GM23338 (cell line): ENCODE measurements around the gene SF3B1. TPM values are rescaled to one million over a fixed set of nuclear protein-coding genes. Genes with fewer than 3 reads are reported as not detected.

Experiments
- ATAC-seq: fragments of 200-7000 bp; cut with Tn5 transposase; 3 replicates; pipeline ENCODE4 v1.9.1; 2020
- DNase-seq: peaks from one replicate; pipeline ENCODE4 v3.0.0-alpha.2; 2015; ENCODE audit warnings: low spot score
- H2AFZ ChIP-seq: fragments of 200-600 bp; sonication (generic); 2 replicates; pipeline ENCODE4 v1.8.0; 2016; ENCODE audit warnings: antibody characterized with exemption, mild to moderate bottlenecking, moderate library complexity
- H3F3A ChIP-seq: fragments of 200-600 bp; sonication (generic); replicated peaks from 2 replicates; pipeline ENCODE4 v1.8.0; 2017; ENCODE audit warnings: antibody characterized with exemption, mixed run types, low read depth
- H3K27ac ChIP-seq: fragments of 200-600 bp; sonication (generic); 2 replicates; pipeline ENCODE4 v1.6.1; 2016; ENCODE audit warnings: low read depth
- H3K27me3 ChIP-seq: fragments of 200-600 bp; sonication (generic); 2 replicates; pipeline ENCODE4 v1.8.0; 2016; ENCODE audit warnings: mild to moderate bottlenecking, mixed run types, moderate library complexity; ENCODE audit not compliant: insufficient read depth
- H3K36me3 ChIP-seq: fragments of 200-600 bp; sonication (generic); 2 replicates; pipeline ENCODE4 v1.8.0; 2016; ENCODE audit warnings: mild to moderate bottlenecking; ENCODE audit not compliant: insufficient read depth
- H3K4me1 ChIP-seq: fragments of 200-600 bp; sonication (generic); 2 replicates; pipeline ENCODE4 v1.8.0; 2016; ENCODE audit warnings: mild to moderate bottlenecking, moderate library complexity; ENCODE audit not compliant: insufficient read depth
- H3K4me2 ChIP-seq: fragments of 200-600 bp; sonication (generic); 2 replicates; pipeline ENCODE4 v1.7.1; 2017; ENCODE audit warnings: mixed run types
- H3K4me3 ChIP-seq: fragments of 200-600 bp; sonication (generic); 2 replicates; pipeline ENCODE4 v1.6.1; 2016; ENCODE audit warnings: mixed run types
- H3K79me2 ChIP-seq: fragments of 200-600 bp; sonication (generic); replicated peaks from 2 replicates; pipeline ENCODE4 v1.8.0; 2017; ENCODE audit warnings: mild to moderate bottlenecking; ENCODE audit not compliant: insufficient read depth
- H3K9me2 ChIP-seq: fragments of 200-600 bp; sonication (generic); 2 replicates; pipeline ENCODE4 v1.8.0; 2017; ENCODE audit not compliant: insufficient read depth
- H4K20me1 ChIP-seq: fragments of 200-600 bp; sonication (generic); replicated peaks from 2 replicates; pipeline ENCODE4 v1.8.0; 2017; ENCODE audit warnings: mild to moderate bottlenecking; ENCODE audit not compliant: insufficient read depth
- H3K27ac Mint-ChIP-seq: 2 replicates; pipeline ENCODE4 v1.8.0; 2020; ENCODE audit warnings: inconsistent platforms, mild to moderate bottlenecking, moderate library complexity, mixed read lengths
- H3K27me3 Mint-ChIP-seq: 3 replicates; pipeline ENCODE4 v1.8.0; 2022; ENCODE audit warnings: low read depth, mild to moderate bottlenecking, moderate library complexity, mixed read lengths, inconsistent platforms; ENCODE audit not compliant: insufficient read depth, poor library complexity
- H3K36me3 Mint-ChIP-seq: 3 replicates; pipeline ENCODE4 v1.8.0; 2021; ENCODE audit warnings: low read depth, mild to moderate bottlenecking, inconsistent platforms, moderate library complexity, mixed read lengths
- H3K4me1 Mint-ChIP-seq: 3 replicates; pipeline ENCODE4 v1.8.0; 2020; ENCODE audit warnings: mild to moderate bottlenecking, inconsistent platforms, mixed read lengths
- H3K4me3 Mint-ChIP-seq: 3 replicates; pipeline ENCODE4 v1.8.0; 2021; ENCODE audit warnings: moderate library complexity, mild to moderate bottlenecking, inconsistent platforms, mixed read lengths
- H3K9me3 Mint-ChIP-seq: 3 replicates; pipeline ENCODE4 v1.8.0; 2020; ENCODE audit warnings: moderate library complexity, mild to moderate bottlenecking, inconsistent platforms, mixed read lengths
- EZH2 ChIP-seq: fragments of 200-600 bp; sonication (generic); IDR thresholded peaks from one replicate; pipeline ENCODE4 v1.8.0; 2017; ENCODE audit warnings: antibody characterized with exemption, mild to moderate bottlenecking, low read depth; ENCODE audit not compliant: unreplicated experiment
- NANOG ChIP-seq: IDR thresholded peaks from 2 replicates; pipeline ENCODE4 v1.6.1; 2016; ENCODE audit warnings: antibody characterized with exemption, borderline replicate concordance
- REST ChIP-seq: IDR thresholded peaks from one replicate; pipeline ENCODE4 v1.6.1; 2018; ENCODE audit warnings: antibody characterized with exemption; ENCODE audit not compliant: unreplicated experiment
- ZNF331 ChIP-seq: fragments of 250-450 bp; sonication (Bioruptor Pico); IDR thresholded peaks from 2 replicates; pipeline ENCODE4 v1.5.0; 2020; ENCODE audit warnings: low read depth, mild to moderate bottlenecking, moderate library complexity
- ZNF462 ChIP-seq: fragments of 250-450 bp; sonication (Bioruptor Pico); IDR thresholded peaks from 2 replicates; pipeline ENCODE4 v1.5.0; 2020; ENCODE audit warnings: mild to moderate bottlenecking, moderate library complexity
- polyA plus RNA-seq: library from polyadenylated mRNA; unstranded; fragments of >200 nt; fragmentation: Nextera tagmentation; extraction: Ambion mirVana; gene quantifications from 2 replicates; pipeline ENCODE4 v1.2.1, GENCODE V29; 2016
- total RNA-seq: library from RNA; depleted of rRNA; stranded (reverse); fragments of >200 nt; shearing (Covaris generic); gene quantifications from 2 replicates; pipeline ENCODE4 v1.2.3, GENCODE V29; 2014

The SF3B1 gene
- total and polyA plus RNA-seq, 2 experiments from 2014 or later = 238 to 340 TPM

- H3K9me3 Mint-ChIP-seq = peaks cover 3% of the 10 kb centered on the region; the same call in 1 of the 3 replicates
- H3K27me3 ChIP-seq = no peaks in the 10 kb centered on the region
- H3K27ac ChIP-seq = no peak overlapping the region; the same call in 1 of the 2 replicates
- TF ChIP-seq EZH2 = no peak
- TF ChIP-seq REST = no peak
- no peak for TF ChIP-seq NANOG
- TF ChIP-seq ZNF462 (CRISPR knock-in tag) = no peak
- TF ChIP-seq ZNF331 = no peak
- no peaks in the 10 kb centered on the region for H3K4me1 Mint-ChIP-seq
- H3K9me2 ChIP-seq = no peaks in the 10 kb centered on the region
- H3K36me3 ChIP-seq = peaks cover 16% of the 10 kb centered on the region
- no peaks in the 10 kb centered on the region for H4K20me1 ChIP-seq
- H3K4me2 ChIP-seq = no peak overlapping the region
- H3K4me3 ChIP-seq = no peak overlapping the region
- H3K79me2 ChIP-seq = no peaks in the 10 kb centered on the region
- H3K36me3 Mint-ChIP-seq = peaks cover 43% of the 10 kb centered on the region
- no peaks in the 10 kb centered on the region for H3K27me3 Mint-ChIP-seq
- no peak overlapping the region for H2AFZ ChIP-seq
- H3K4me1 ChIP-seq = no peaks in the 10 kb centered on the region
- H3K27ac Mint-ChIP-seq = no peak overlapping the region
- H3K4me3 Mint-ChIP-seq = no peak overlapping the region
- DNase-seq (no peak), ATAC-seq (no peak)
- H3F3A ChIP-seq = no peaks in the 10 kb centered on the region
These were observed 43.0 kb upstream of the SF3B1 start for GRCh38 chr2:197477797-197478196.
